Liver (tissue), 9 donors: ENCODE results near the gene SCIMP. TPM values are rescaled to one million over a fixed set of nuclear protein-coding genes. Genes with fewer than 3 reads are reported as not detected.

ENCODE experiments used
- DNase-seq: peaks from one replicate; pipeline ENCODE4 v3.0.0-alpha.2; 2017; ENCODE audit warnings: low spot score
- H3K27ac ChIP-seq, 2 donors: one replicate each; pipeline ENCODE4 v1.7.0; 2013; ENCODE audit warnings: inconsistent platforms in 2 of 2, low read length in 2 of 2, control low read depth in 1 of 2, low read depth in 1 of 2, mild to moderate bottlenecking in 1 of 2
- H3K27me3 ChIP-seq, 4 donors: one replicate each; pipeline versions ENCODE4 v1.6.1 to v1.7.0; 2013; ENCODE audit warnings: low read length in 3 of 4, inconsistent platforms in 1 of 4, mild to moderate bottlenecking in 1 of 4, moderate library complexity in 1 of 4; ENCODE audit not compliant: control insufficient read depth in 4 of 4, insufficient read depth in 4 of 4
- H3K36me3 ChIP-seq, 4 donors: one replicate each; pipeline versions ENCODE4 v1.6.1 to v1.7.0; 2013; ENCODE audit warnings: low read length in 3 of 4, mild to moderate bottlenecking in 3 of 4, low read depth in 1 of 4, moderate library complexity in 1 of 4; ENCODE audit not compliant: control insufficient read depth in 4 of 4, insufficient read depth in 3 of 4
- H3K4me1 ChIP-seq, 4 donors: one replicate each; pipeline versions ENCODE4 v1.6.1 to v1.7.0; 2013; ENCODE audit warnings: low read length in 3 of 4, mild to moderate bottlenecking in 3 of 4, moderate library complexity in 1 of 4; ENCODE audit not compliant: control insufficient read depth in 4 of 4, insufficient read depth in 4 of 4
- H3K4me3 ChIP-seq, 3 donors: one replicate each; pipeline versions ENCODE4 v1.6.1 to v1.7.0; 2013; ENCODE audit warnings: low read length in 3 of 3, control low read depth in 1 of 3, low read depth in 1 of 3, mild to moderate bottlenecking in 1 of 3
- H3K9ac ChIP-seq, 2 donors: one replicate each; pipeline ENCODE4 v1.7.0; 2013; ENCODE audit warnings: low read length in 2 of 2, mild to moderate bottlenecking in 2 of 2, moderate library complexity in 2 of 2, control low read depth in 1 of 2, low read depth in 1 of 2
- H3K9me3 ChIP-seq, 4 donors: one replicate each; pipeline versions ENCODE4 v1.6.1 to v1.7.0; 2013; ENCODE audit warnings: low read length in 3 of 4; ENCODE audit not compliant: control insufficient read depth in 4 of 4
- EGR1 ChIP-seq, 2 donors: IDR thresholded peaks; 2 replicates each; pipeline ENCODE4 v1.6.1; 2016 to 2018; ENCODE audit warnings: antibody characterized with exemption in 2 of 2, low read depth in 2 of 2
- FOXA1 ChIP-seq: IDR thresholded peaks from 2 replicates; pipeline ENCODE4 v1.6.1; 2016; ENCODE audit warnings: antibody characterized with exemption
- FOXA2 ChIP-seq: IDR thresholded peaks from 2 replicates; pipeline ENCODE4 v1.6.1; 2016; ENCODE audit warnings: antibody characterized with exemption
- GABPA ChIP-seq, 2 donors: IDR thresholded peaks in 1 of 2; conservative IDR thresholded peaks in 1 of 2; 2 replicates each; pipeline ENCODE4 v1.6.1; 2016; ENCODE audit warnings: antibody characterized with exemption in 2 of 2, mild to moderate bottlenecking in 1 of 2, moderate library complexity in 1 of 2
- HNF4A ChIP-seq, 2 donors: conservative IDR thresholded peaks; 2 replicates each; pipeline ENCODE4 v1.6.1; 2016; ENCODE audit warnings: antibody characterized with exemption in 2 of 2, mild to moderate bottlenecking in 2 of 2
- HNF4G ChIP-seq: IDR thresholded peaks from 2 replicates; pipeline ENCODE4 v1.6.1; 2016; ENCODE audit warnings: antibody characterized with exemption
- JUND ChIP-seq, 2 donors: IDR thresholded peaks; 2 replicates each; pipeline ENCODE4 v1.6.1; 2016; ENCODE audit warnings: antibody characterized with exemption in 2 of 2
- MAX ChIP-seq: IDR thresholded peaks from 2 replicates; pipeline ENCODE4 v1.6.1; 2016; ENCODE audit warnings: antibody characterized with exemption
- NR2F2 ChIP-seq: IDR thresholded peaks from 2 replicates; pipeline ENCODE4 v1.6.1; 2016; ENCODE audit warnings: antibody characterized with exemption
- RAD21 ChIP-seq, 2 donors: IDR thresholded peaks; 2 replicates each; pipeline ENCODE4 v1.6.1; 2016; ENCODE audit warnings: antibody characterized with exemption in 2 of 2, mild to moderate bottlenecking in 2 of 2
- RXRA ChIP-seq, 2 donors: IDR thresholded peaks; 2 replicates each; pipeline ENCODE4 v1.6.1; 2017 to 2018; ENCODE audit warnings: antibody characterized with exemption in 2 of 2, mild to moderate bottlenecking in 1 of 2
- SP1 ChIP-seq: IDR thresholded peaks from 2 replicates; pipeline ENCODE4 v1.6.1; 2018; ENCODE audit warnings: antibody characterized with exemption, mild to moderate bottlenecking
- TAF1 ChIP-seq: conservative IDR thresholded peaks from 2 replicates; pipeline ENCODE4 v1.6.1; 2016; ENCODE audit warnings: antibody characterized with exemption, mild to moderate bottlenecking
- YY1 ChIP-seq: IDR thresholded peaks from 2 replicates; pipeline ENCODE4 v1.6.1; 2016; ENCODE audit warnings: antibody characterized with exemption, mild to moderate bottlenecking
- ZBTB33 ChIP-seq: IDR thresholded peaks from 2 replicates; pipeline ENCODE4 v1.6.1; 2016; ENCODE audit warnings: antibody characterized with exemption
- WGBS: extraction: QIAGEN DNeasy Blood & Tissue Kit; methylation state at CpG from one replicate; pipeline ENCODE4 v1.1.7; 2013; 5-methylcytosine and 5-hydroxymethylcytosine counted together
- polyA plus RNA-seq, 2 donors: library from polyadenylated mRNA; stranded (reverse) in 1 of 2; unstranded in 1 of 2; fragments of 200-250 nt in 1 of 2; fragments of >200 nt in 1 of 2; fragmentation: Nextera tagmentation in 1 of 2; extraction: Ambion mirVana in 1 of 2; gene quantifications; one replicate each; pipeline versions ENCODE4 v1.2.1 to v1.2.3, GENCODE V29; 2013 to 2015
- total RNA-seq, 2 donors: library from RNA; depleted of rRNA; stranded (reverse); fragments of >200 nt; gene quantifications; one replicate each; pipeline ENCODE4 v1.2.3, GENCODE V29; 2014
- TF ChIP-seq, protein P1 (sequence below): fragments of 150-350 bp; IDR thresholded peaks from 2 replicates; pipeline ENCODE4 v1.5.1; 2017; ENCODE audit warnings: improper control_type of control experiment, low read depth, low read length; ENCODE audit not compliant: missing input control
- TF ChIP-seq, protein P2 (sequence below): IDR thresholded peaks from 2 replicates; pipeline ENCODE4 v1.6.1; 2016; ENCODE audit warnings: antibody characterized with exemption
- TF ChIP-seq, protein P3 (sequence below): IDR thresholded peaks from 2 replicates; pipeline ENCODE4 v1.6.1; 2016; ENCODE audit warnings: antibody characterized with exemption, mild to moderate bottlenecking
- donor health status: healthy.
- donor health status: healthy.
- donor health status: healthy.
- donor health status: healthy.
- donor health status: healthy.

The SCIMP gene
- total RNA-seq, result 1 to 10 TPM; 3.9 to 5.7 TPM
- 1 to 10 TPM; 3.0 TPM for polyA plus RNA-seq

GRCh38 chr17:5234645-5235576, at the start of gene SCIMP:
Gene SCIMP, minus strand, starts transcription at chr17:5234860. Its CDS starts 105 bp downstream, at chr17:5234755.
- no peak for DNase-seq
- 92% methylated on average over 19 of the region's 19 CpGs for WGBS

More at GRCh38 chr17:5234645-5235576, at the start of gene SCIMP:
- peaks cover 0 to 3% (median 1%) of the 10 kb centered on the region in 4 donors for H3K9me3 ChIP-seq
- H3K9ac ChIP-seq, result no peak within 1 kb of the TSS
- no peaks in the 10 kb centered on the region for H3K27me3 ChIP-seq
- TF ChIP-seq SP1, result no peak
- TF ChIP-seq FOXA1, result no peak
- TF ChIP-seq ZBTB33, result no peak
- TF ChIP-seq FOXA2, result no peak
- no peak for TF ChIP-seq HNF4G
- no peak for TF ChIP-seq GABPA (IDR thresholded peaks at IDR 0.05 in 1 of 2, conservative IDR thresholded peaks at IDR 0.05 in 1 of 2)
- no peak for TF ChIP-seq NR2F2
- TF ChIP-seq, protein P1, sequence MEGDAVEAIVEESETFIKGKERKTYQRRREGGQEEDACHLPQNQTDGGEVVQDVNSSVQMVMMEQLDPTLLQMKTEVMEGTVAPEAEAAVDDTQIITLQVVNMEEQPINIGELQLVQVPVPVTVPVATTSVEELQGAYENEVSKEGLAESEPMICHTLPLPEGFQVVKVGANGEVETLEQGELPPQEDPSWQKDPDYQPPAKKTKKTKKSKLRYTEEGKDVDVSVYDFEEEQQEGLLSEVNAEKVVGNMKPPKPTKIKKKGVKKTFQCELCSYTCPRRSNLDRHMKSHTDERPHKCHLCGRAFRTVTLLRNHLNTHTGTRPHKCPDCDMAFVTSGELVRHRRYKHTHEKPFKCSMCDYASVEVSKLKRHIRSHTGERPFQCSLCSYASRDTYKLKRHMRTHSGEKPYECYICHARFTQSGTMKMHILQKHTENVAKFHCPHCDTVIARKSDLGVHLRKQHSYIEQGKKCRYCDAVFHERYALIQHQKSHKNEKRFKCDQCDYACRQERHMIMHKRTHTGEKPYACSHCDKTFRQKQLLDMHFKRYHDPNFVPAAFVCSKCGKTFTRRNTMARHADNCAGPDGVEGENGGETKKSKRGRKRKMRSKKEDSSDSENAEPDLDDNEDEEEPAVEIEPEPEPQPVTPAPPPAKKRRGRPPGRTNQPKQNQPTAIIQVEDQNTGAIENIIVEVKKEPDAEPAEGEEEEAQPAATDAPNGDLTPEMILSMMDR, result no peak
- TF ChIP-seq, protein P2, sequence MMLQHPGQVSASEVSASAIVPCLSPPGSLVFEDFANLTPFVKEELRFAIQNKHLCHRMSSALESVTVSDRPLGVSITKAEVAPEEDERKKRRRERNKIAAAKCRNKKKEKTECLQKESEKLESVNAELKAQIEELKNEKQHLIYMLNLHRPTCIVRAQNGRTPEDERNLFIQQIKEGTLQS, result no peak
- TF ChIP-seq EGR1 (IDR thresholded peaks at IDR 0.05; ENCODE audit: low read depth in 2 of 2), result no peak
- no peak for TF ChIP-seq HNF4A (conservative IDR thresholded peaks at IDR 0.05)
- no peak for TF ChIP-seq YY1
- no peak for TF ChIP-seq MAX
- TF ChIP-seq, protein P3, sequence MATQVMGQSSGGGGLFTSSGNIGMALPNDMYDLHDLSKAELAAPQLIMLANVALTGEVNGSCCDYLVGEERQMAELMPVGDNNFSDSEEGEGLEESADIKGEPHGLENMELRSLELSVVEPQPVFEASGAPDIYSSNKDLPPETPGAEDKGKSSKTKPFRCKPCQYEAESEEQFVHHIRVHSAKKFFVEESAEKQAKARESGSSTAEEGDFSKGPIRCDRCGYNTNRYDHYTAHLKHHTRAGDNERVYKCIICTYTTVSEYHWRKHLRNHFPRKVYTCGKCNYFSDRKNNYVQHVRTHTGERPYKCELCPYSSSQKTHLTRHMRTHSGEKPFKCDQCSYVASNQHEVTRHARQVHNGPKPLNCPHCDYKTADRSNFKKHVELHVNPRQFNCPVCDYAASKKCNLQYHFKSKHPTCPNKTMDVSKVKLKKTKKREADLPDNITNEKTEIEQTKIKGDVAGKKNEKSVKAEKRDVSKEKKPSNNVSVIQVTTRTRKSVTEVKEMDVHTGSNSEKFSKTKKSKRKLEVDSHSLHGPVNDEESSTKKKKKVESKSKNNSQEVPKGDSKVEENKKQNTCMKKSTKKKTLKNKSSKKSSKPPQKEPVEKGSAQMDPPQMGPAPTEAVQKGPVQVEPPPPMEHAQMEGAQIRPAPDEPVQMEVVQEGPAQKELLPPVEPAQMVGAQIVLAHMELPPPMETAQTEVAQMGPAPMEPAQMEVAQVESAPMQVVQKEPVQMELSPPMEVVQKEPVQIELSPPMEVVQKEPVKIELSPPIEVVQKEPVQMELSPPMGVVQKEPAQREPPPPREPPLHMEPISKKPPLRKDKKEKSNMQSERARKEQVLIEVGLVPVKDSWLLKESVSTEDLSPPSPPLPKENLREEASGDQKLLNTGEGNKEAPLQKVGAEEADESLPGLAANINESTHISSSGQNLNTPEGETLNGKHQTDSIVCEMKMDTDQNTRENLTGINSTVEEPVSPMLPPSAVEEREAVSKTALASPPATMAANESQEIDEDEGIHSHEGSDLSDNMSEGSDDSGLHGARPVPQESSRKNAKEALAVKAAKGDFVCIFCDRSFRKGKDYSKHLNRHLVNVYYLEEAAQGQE, result no peak
- TF ChIP-seq RAD21 (IDR thresholded peaks at IDR 0.05), result no peak
- TF ChIP-seq JUND (IDR thresholded peaks at IDR 0.05), result no peak
- TF ChIP-seq RXRA (IDR thresholded peaks at IDR 0.05), result no peak
- TF ChIP-seq TAF1, result no peak
- peaks cover 0 to 3% (median 0%) of the 10 kb centered on the region in 4 donors for H3K36me3 ChIP-seq
- H3K4me3 ChIP-seq, result peak within 1 kb of the TSS in 1 of 3 donors; percentile 35
- H3K27ac ChIP-seq, result peak within 1 kb of the TSS; percentile 23 to 38
- H3K4me1 ChIP-seq, result peaks cover 0 to 3% (median 1%) of the 10 kb centered on the region in 4 donors
